Stimulated activated CD4-positive, alpha-beta T cell treated with anti-CD3 and anti-CD28 coated beads, Interleukin-1b, Interleukin-23, amount 100 ng/mL, for 48 hours (primary cell): Measurements from ENCODE around the gene LRFN5.
"Not testable (repeated sequence)": the region's sequence is repeated elsewhere in the genome, so short reads cannot be mapped to it uniquely, and the experiment has no call there.

Experiments
- DNase-seq: peaks from one replicate; pipeline ENCODE4 v3.0.0-alpha.2; 2020

Gene LRFN5

GRCh38 chr14:41785696-41786095 lies 179.0 kb downstream of the LRFN5 start:
- DNase-seq = no peak

DNA sequence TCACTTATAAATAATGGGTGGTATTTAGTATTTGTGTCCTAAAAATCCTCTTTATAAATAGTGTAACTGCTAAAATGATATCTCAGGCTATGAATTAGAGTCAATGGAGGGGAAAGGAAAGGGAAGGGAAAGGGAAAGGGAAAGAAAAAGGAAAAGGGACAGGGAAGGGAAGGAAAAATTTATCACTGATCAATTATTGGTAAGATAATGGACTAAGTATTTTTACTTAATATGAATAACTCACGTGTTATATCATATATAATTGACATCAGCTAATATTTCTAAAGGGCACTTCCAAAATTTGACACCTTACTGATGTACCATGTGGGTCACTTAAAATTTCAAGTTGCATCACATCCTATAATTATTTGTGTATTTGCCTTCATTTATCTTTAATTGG lies 193.1 kb downstream of the LRFN5 start:
- no peak for DNase-seq

DNA sequence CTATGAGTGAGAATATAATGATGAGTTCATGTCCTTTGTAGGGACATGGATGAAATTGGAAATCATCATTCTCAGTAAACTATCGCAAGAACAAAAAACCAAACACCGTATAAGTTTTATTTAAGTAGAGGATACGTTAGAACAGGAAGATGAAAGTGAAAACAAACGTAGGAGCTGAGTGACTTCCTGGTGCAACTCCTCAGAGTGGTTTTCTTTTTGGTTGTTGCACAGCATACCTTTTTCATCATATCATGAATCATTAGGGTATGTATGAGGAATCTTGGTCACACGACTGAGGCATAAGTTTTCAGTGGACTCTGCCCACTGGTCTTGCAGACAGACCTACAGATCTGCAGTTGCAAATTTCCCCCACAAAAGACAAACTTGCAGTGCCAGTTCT lies 199.0 kb downstream of the LRFN5 start:
- DNase-seq = no peak

DNA sequence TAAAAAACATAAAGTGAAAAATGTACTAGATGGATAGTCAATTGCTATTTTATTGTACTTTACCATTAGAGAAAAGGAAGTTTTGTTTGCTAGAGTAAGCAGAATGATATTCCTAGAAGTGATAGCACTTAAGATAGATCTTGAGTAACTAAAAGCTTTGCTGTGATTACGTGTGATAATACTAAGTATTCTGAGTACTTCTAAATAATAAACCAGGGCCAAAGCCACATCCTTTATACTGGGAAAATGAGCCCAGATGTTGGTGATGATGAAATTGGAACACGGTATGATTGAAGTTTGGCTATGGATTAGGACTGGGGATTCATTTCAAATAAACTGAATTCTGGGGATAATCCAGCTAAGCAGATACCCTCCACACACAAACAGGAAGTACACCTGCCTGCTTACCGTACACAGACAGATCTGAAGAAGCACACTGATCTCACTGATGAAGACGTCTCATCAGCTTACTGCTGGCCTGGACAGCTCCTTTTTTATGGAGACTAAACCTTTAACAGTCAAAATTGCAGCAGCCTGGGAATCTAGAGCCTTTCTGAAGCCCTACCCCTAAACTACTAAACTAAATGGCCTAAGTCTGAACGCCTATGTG lies 199.8 kb downstream of the LRFN5 start:
- DNase-seq = no peak

DNA sequence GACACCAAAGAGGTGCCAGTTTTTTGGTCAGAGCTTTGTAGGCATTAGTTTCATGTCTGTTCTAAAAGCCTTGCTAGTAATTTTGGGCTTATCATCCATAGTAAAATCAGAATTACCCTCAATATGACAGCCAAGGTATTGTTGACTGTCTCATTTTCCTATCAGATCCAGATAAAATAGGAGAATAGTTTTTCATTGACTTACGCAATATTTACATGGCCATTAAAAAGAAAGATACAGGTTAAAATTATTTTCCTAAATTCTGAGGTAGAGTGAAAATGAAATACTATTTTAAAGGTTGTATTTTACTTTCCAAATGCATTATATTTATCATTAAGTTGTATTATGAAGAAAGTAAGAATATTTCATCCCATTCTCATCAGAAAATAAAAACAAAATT lies 203.7 kb downstream of the LRFN5 start:
- no peak for DNase-seq

- DNase-seq = no peak
Observed at GRCh38 chr14:41817626-41818025, 210.9 kb downstream of the LRFN5 start.

DNA sequence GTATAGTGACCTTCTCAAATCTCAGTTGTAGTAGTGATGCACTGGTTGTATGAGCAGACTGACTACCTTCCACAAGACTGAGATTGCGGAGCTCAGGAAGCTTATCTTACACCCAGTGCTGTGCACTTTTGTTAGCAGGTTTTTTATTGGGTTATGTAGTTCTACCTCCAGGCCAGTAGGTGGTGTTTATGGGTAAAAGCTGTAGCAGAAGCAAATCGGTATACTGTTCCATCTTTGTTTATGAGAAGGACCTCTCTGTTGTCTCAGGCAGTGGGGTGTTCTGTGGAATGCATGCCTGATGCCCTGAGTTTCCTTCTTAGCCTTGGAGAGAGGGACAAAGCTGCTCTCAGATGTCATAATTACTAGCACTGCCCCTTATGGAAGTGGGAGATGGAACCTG lies 217.8 kb downstream of the LRFN5 start:
- DNase-seq = no peak

GRCh38 chr14:41825622-41826021 lies 218.9 kb downstream of the LRFN5 start:
- no peak for DNase-seq

DNA sequence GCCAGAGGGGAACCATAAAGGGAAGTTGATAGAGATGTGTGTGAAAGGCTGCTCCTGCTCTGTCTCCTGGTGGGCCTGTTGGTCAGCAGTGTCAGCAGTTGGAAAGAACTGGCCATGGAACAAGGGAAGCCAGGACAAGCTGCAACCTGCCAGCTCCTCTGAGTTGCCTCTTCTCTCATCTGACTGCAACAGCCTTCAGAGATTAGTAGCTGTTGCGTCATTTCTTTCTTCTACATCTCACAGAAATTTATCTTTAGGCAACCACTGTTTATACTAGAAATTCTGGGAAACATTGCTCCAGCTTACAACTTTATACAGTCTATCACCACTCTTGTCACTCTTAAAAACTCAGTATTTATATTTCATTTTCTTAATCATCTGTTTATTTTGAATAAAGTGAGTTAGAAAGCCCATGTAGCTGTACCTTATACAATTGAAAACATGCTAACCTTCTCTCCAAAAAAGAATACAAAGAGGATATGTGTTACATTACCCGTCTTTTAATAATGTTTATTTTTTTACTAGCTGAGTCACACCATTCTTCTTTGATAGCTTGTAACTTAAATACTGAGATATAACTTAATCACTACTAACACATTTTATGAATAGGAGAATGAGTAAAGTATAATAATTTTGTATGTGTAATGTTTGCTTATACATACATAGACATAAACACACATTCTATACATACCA lies 224.2 kb downstream of the LRFN5 start:
- DNase-seq = no peak

DNA sequence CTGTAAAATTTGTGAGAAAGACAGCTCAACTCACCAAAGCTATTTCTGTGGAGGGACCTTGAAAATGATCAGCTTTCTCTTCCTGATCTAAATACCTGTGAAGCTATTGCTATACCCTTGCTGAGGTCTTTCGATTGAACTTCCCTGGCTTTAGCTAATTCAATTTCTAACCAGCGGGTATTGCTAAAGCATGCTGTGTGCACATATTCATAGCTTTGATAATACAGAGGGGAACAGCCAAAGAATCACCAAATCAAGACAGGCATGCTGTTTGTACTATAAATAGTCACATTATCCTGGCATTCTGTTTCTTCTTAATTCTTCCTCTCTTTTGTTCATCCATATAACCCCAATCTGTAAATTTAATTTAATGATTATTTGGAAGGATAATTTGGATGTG lies 233.0 kb downstream of the LRFN5 start:
- DNase-seq = no peak

DNA sequence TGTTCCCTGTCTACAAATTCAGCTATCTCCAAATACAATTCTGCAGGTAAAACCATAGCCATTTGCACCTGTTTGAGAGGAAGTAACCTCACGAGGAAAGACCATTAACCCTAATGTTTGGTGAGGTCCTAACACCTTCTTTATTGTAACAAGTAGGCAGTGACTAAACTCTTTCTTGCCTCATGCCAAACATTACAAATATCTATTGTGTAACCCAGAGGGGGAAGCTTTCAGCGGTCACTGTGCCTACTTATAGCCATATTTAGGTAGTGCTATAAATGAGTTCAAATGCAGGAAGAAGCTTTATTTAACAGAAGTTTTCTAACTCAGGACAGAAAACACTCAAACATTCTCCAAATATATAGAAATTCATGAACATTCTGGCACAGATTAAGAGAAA lies 252.7 kb downstream of the LRFN5 start:
- no peak for DNase-seq

DNA sequence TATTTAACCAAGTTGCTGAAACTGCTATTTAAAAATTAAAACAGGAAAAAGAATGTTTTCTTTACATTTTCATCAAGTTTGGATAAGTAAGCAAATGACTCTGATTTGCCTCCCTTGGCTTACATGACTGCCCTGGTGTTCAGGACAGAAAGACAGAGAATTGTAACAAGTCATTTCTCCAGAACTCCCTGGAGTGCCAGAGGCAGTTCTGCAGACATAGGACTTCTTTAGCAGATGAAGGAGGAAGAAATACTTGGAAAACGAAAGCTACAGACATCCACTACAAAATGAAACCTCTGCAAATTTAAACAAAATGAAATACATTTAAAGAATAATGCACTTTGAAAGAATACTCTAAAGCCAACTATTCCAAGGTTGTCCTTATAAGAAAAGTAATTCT lies 253.9 kb downstream of the LRFN5 start:
- DNase-seq = no peak

GRCh38 chr14:41865894-41866293 lies 259.2 kb downstream of the LRFN5 start:
- DNase-seq = no peak

DNA sequence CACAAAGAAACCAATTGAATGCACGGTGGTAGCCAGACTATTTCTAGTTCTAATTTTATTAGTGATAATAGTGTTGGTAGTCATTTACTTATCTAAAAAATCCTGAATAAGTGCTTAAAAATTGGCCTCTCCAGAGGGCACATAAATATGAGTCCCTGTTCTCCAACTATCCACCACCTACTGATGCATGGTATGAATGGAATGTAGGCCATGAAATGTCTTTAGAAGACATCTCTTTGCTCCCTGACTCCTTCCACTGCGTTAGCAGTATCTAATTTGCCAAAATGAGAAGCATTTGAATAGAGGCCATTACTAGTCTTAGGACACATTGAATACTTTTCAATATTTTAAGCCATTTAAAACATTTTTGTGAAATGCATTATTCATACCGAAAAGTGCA lies 261.7 kb downstream of the LRFN5 start:
- no peak for DNase-seq

DNA sequence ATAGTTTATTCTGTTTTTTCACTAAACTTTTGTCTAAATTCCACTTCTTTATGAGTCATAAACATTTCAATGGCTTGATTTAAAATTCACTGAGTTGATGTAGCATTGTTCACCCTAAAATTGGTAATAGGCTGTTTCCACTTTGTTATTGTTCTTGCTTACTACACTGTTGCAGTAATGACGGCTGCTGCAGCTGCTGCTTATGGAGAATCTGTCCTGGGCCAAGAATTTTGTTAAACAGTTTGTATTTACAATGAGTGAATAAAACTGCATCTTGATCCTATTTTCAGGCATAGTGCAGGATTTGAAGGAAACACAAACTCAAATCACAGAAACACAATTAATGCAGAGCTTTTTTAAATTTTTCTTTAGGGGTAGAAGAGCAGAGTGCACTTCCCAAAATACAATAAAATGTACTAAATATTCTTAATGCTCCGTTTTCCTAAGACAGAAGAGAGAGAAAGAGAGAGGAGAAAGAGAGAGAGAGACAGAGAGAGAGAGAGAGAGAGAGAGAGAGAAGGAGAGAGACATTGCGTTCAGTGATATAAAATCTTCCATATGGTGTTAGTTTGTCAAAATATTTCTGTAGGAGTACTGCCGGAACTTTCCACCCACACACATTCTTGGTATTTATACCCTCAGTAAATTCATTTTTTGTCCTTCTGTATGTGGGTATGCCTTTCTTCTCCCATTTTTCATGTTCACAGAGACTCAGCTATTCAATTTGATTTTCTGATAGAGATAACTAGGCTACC lies 266.4 kb downstream of the LRFN5 start:
- no peak for DNase-seq

- no peak for DNase-seq
Observed at GRCh38 chr14:41873686-41874317, 267.1 kb downstream of the LRFN5 start.

DNA sequence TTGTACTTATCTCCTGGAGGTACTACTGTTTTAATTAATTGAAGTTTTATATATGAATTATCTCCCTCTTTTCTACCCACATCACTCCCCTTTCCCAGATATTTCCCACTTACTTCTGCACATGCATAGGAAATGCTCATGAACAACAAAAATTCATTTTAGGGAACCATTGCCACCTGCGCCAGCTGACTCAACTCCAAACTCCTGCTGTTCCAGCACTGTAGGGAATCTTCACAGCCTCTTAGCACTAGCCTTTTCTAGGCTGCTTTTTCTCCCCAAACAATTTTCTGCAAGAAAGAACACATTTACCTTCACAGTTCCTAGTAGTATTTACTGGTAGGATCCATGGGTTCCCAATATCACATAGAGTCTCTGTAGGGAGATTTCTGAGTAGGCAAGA lies 268.4 kb downstream of the LRFN5 start:
- no peak for DNase-seq

GRCh38 chr14:41878321-41878720 lies 271.6 kb downstream of the LRFN5 start:
- DNase-seq = no peak

- no peak for DNase-seq
Observed at GRCh38 chr14:41891624-41892023, 284.9 kb downstream of the LRFN5 start.

- no peak for DNase-seq
Observed at GRCh38 chr14:41899416-41899815, 292.7 kb downstream of the LRFN5 start.

DNA sequence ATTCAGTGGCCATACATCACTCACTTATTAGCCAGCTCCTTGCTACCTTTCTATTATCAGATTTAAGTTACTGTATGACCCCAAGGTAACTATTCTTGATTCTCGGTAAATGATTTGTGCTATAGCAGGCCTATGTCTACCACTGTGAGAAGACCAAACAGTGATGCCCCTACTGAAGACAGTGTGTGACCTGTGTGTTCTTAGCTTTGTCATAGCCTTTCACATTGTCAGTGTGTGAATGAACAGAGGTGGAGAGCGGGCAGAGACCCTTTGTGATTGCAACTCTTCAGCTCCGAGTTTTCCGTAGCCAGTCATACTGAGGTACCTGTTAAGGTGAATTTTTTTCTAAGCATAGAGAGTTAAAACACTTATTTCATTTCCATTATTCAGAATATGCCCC lies 294.0 kb downstream of the LRFN5 start:
- no peak for DNase-seq

GRCh38 chr14:41901089-41901488 lies 294.4 kb downstream of the LRFN5 start:
- no peak for DNase-seq

DNA sequence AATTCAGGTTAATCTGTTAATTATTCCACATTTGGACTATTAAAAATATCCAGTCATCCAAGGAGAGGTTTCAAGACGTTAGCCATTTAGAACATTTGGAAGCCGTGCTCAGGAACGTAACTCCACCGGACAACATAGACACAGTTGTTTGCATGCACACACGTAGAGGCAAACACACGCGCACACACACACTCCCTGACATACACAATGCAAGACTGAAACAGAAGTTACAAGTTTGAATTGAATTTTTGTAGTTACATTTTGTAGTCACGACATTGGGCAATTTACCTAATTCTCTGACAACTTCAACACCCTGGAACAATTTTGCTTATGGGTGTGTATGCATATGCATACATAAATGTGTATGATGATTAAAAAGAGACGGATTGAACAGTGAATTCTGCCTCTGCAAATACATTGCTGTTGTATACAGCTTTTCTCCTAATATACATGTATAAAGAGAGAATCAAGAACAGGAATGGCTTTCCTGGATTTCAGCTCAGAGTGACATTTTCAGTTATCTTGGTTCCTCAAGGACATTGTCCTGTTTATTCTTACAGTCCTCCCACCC lies 298.8 kb downstream of the LRFN5 start:
- DNase-seq = no peak

GRCh38 chr14:41911155-41911554 lies 304.5 kb downstream of the LRFN5 start:
- not testable (repeated sequence) for DNase-seq
